ENCODE results near the gene VEGFD. TPM values are rescaled to one million over a fixed set of nuclear protein-coding genes. Genes with fewer than 3 reads are reported as not detected.

VEGFD gene
- total RNA-seq, 1 donor from 2014 or later: 0.22 TPM

- Mint-ChIP-seq H3K4me1 (ENCODE audit: low read depth) (peaks cover 4% of the 10 kb centered on the region), H3K9me3 (ENCODE audit: low read depth) (peaks cover 13% of the 10 kb centered on the region), H3K36me3 (ENCODE audit: insufficient read depth) (peaks cover 4% of the 10 kb centered on the region), H3K4me3 (ENCODE audit: low read depth) (no peak overlapping the region), H3K27ac (no peak overlapping the region), H3K27me3 (no peaks in the 10 kb centered on the region)
- DNase-seq (ENCODE audit: low spot score, unreplicated experiment): no peak
- TF ChIP-seq CTCF (IDR thresholded peaks at IDR 0.05; ENCODE audit: unreplicated experiment): no peak
These were observed 34.0 kb upstream of the VEGFD start for GRCh38 chrX:15418041-15418706.

- Mint-ChIP-seq H3K4me3 (ENCODE audit: low read depth) (no peak overlapping the region), H3K27ac (no peak overlapping the region), H3K9me3 (ENCODE audit: low read depth) (peaks cover 5% of the 10 kb centered on the region), H3K36me3 (ENCODE audit: insufficient read depth) (peaks cover 4% of the 10 kb centered on the region), H3K4me1 (ENCODE audit: low read depth) (peaks cover 6% of the 10 kb centered on the region), H3K27me3 (no peaks in the 10 kb centered on the region)
- DNase-seq (ENCODE audit: low spot score, unreplicated experiment): no peak
- TF ChIP-seq CTCF (IDR thresholded peaks at IDR 0.05; ENCODE audit: unreplicated experiment): no peak
These were observed 32.1 kb upstream of the VEGFD start for GRCh38 chrX:15416133-15416993.

GRCh38 chrX:15413101-15413500 is 28.9 kb upstream of the VEGFD start:
- peaks cover 4% of the 10 kb centered on the region for H3K36me3 Mint-ChIP-seq (ENCODE audit: insufficient read depth)
- peaks cover 5% of the 10 kb centered on the region for H3K9me3 Mint-ChIP-seq (ENCODE audit: low read depth)
- TF ChIP-seq CTCF (IDR thresholded peaks at IDR 0.05; ENCODE audit: unreplicated experiment): no peak
- no peak overlapping the region for H3K27ac Mint-ChIP-seq
- no peak overlapping the region for H3K4me3 Mint-ChIP-seq (ENCODE audit: low read depth)
- peaks cover 3% of the 10 kb centered on the region for H3K4me1 Mint-ChIP-seq (ENCODE audit: low read depth)
- no peaks in the 10 kb centered on the region for H3K27me3 Mint-ChIP-seq
- DNase-seq (ENCODE audit: low spot score, unreplicated experiment): no peak

- Mint-ChIP-seq H3K27me3 (no peaks in the 10 kb centered on the region), H3K36me3 (ENCODE audit: insufficient read depth) (peaks cover 1% of the 10 kb centered on the region), H3K4me3 (ENCODE audit: low read depth) (no peak overlapping the region), H3K9me3 (ENCODE audit: low read depth) (no peaks in the 10 kb centered on the region), H3K27ac (no peak overlapping the region), H3K4me1 (ENCODE audit: low read depth) (peaks cover 3% of the 10 kb centered on the region)
- TF ChIP-seq CTCF (IDR thresholded peaks at IDR 0.05; ENCODE audit: unreplicated experiment): no peak
- no peak for DNase-seq (ENCODE audit: low spot score, unreplicated experiment)
These were observed 26.7 kb upstream of the VEGFD start for GRCh38 chrX:15410947-15411346.

- Mint-ChIP-seq H3K4me1 (ENCODE audit: low read depth) (peaks cover 3% of the 10 kb centered on the region), H3K27me3 (no peaks in the 10 kb centered on the region), H3K9me3 (ENCODE audit: low read depth) (no peaks in the 10 kb centered on the region), H3K36me3 (ENCODE audit: insufficient read depth) (peaks cover 1% of the 10 kb centered on the region), H3K4me3 (ENCODE audit: low read depth) (no peak overlapping the region), H3K27ac (no peak overlapping the region)
- TF ChIP-seq CTCF (IDR thresholded peaks at IDR 0.05; ENCODE audit: unreplicated experiment): no peak
- DNase-seq (ENCODE audit: low spot score, unreplicated experiment): no peak
These were observed 26.2 kb upstream of the VEGFD start for GRCh38 chrX:15410430-15410829.

Measured in progenitor cell of endocrine pancreas (in vitro differentiated cells).